MM.1S (cell line): ENCODE measurements around the gene ALDH3A1.

Source experiments
- CTCF ChIP-seq: fragments of 300-600 bp; sonication (generic); IDR thresholded peaks from 2 replicates; pipeline ENCODE4 v1.5.1; 2016; ENCODE audit warnings: antibody characterized with exemption, low read length, mixed read lengths
- EZH2 ChIP-seq: fragments of 300-600 bp; sonication (generic); optimal IDR thresholded peaks from 2 replicates; pipeline ENCODE3; 2017; ENCODE audit warnings: low read depth, mild to moderate bottlenecking, antibody characterized with exemption, low read length, mixed read lengths
- EZH2phosphoT487 ChIP-seq: fragments of 300-600 bp; sonication (generic); IDR thresholded peaks from 2 replicates; pipeline ENCODE4 v1.6.1; 2018; ENCODE audit warnings: antibody characterized with exemption, low read length

DNA sequence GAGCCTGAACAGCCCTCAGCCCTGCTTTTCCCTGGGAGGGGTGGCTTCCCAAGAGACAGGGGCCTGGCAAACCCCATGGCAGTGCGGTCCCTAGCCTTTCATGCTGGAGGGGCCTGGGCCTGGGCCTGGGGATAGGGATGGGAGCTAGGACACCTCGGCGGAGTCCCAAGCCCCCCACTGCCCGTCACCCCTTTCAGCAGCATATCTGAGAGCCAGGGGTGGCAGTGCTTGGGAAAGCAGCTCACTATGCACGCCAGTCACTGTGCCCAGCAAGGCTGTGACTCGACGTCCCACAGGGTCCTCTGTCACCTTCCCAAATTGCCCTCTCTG, 31.1 kb downstream of the ALDH3A1 start:
- TF ChIP-seq CTCF (no peak), EZH2 (no peak), EZH2phosphoT487 (no peak)
